Jurkat, Clone E6-1 (cell line): Measurements from ENCODE around the gene ZNF699. TPM values are rescaled to one million over a fixed set of nuclear protein-coding genes. Genes with fewer than 3 reads are reported as not detected.
"Not testable (repeated sequence)": the region's sequence is repeated elsewhere in the genome, so short reads cannot be mapped to it uniquely, and the experiment has no call there.

Source experiments
- DNase-seq: peaks from one replicate; pipeline ENCODE4 v3.0.0-alpha.2; 2011; ENCODE audit warnings: low read depth, low spot score
- H3K4me3 ChIP-seq: 2 replicates; pipeline ENCODE4 v1.5.1; 2011; ENCODE audit warnings: mild to moderate bottlenecking, low read length, control low read depth, moderate library complexity
- polyA plus RNA-seq: library from polyadenylated mRNA; unstranded; fragments of >200 nt; gene quantifications from one replicate; pipeline ENCODE4 v1.2.1, GENCODE V29; 2012; ENCODE audit warnings: missing spikeins; ENCODE audit not compliant: insufficient read length, insufficient read depth

The ZNF699 gene
- polyA plus RNA-seq, result 2.2 TPM

GRCh38 chr19:9309139-9309973 lies at the start of gene ZNF699:
ZNF699 (minus strand) TSS chr19:9309838; CDS start chr19:9305119, 4,719 bp downstream.
- peak; percentile 97 for DNase-seq
- H3K4me3 ChIP-seq, result peak within 1 kb of the TSS; percentile 93

GRCh38 chr19:9354651-9355050 lies 45.0 kb upstream of the ZNF699 start:
- H3K4me3 ChIP-seq, result no peak overlapping the region
- DNase-seq, result no peak

DNA sequence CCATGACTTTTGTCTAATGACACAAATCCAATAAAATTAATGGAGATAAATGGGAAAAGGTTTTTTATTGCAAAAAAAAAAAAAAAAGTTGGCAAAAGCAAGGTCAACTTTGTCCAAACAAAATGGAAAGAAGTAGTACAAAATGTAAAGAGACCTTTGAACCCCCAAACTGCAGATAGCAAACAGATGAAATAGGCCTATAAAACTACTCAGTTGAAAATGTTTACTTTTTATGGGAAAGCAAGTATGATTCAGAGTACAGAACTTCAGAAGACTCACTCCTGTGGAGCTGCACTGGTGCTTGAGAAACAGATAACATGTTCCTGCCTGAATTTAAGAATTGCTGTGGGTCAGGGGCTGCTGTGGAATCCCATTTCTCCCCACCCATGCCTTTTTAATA lies 43.4 kb upstream of the ZNF699 start:
- DNase-seq, result no peak
- H3K4me3 ChIP-seq, result no peak overlapping the region

DNA sequence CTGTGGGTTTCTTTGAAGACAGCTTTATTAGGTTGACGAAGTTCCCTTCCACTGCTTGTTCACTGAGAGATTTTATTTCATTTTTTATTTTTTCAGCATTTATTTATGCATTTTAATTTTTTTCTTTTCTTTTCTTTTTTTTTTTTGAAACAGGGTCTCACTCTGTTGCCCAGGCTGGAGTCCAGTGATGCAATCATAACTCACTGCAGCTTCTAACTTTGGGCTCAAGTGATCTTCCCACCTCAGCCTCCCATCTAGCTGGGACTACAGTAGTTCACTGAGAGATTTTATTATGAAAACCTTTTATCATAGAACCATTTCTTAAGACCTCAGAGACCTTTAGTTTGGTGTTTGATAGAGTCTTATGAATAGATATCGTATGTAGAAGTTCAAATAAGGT lies 42.9 kb upstream of the ZNF699 start:
- H3K4me3 ChIP-seq, result no peak overlapping the region
- no peak for DNase-seq

DNA sequence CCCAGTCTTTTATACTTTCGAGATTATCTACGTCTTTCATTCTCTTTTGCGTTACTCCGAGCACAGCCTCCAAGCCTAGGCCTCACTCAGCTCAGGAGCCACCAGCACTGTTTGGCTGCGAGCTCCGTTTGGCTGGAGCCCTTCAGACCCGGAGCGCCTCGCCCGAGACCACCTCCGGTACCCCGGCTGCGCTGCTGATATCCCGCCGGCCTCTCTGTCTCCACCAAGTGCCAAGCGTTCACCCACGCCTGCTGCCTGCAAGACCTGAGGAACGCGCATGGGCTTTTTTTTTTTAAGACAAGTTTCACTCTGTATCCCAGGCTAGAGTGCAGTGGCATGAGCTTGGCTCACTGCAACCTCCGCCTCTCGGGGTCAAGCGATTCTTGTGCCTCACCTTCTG lies 39.0 kb upstream of the ZNF699 start:
- DNase-seq, result no peak
- no peak overlapping the region for H3K4me3 ChIP-seq

GRCh38 chr19:9348253-9348652 lies 38.6 kb upstream of the ZNF699 start:
- no peak for DNase-seq
- no peak overlapping the region for H3K4me3 ChIP-seq

DNA sequence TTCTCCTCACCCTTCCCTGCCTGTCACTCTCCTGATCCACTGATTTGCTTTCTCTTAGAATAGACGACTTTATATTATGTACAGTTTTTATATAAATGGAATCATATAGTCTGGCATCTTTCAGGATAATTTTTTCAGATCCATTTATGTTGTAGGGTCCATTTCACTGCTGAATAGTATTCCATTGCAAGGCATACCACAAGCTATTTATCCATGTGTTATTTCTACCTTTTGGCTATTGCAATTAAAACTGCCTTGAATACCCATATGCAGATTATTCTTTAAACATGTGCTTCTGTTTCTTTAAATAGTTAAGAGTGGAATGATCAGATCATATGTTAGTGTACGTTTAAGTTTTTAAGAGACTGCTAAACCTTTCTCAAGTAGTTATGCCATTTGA lies 35.4 kb upstream of the ZNF699 start:
- no peak overlapping the region for H3K4me3 ChIP-seq
- no peak for DNase-seq

DNA sequence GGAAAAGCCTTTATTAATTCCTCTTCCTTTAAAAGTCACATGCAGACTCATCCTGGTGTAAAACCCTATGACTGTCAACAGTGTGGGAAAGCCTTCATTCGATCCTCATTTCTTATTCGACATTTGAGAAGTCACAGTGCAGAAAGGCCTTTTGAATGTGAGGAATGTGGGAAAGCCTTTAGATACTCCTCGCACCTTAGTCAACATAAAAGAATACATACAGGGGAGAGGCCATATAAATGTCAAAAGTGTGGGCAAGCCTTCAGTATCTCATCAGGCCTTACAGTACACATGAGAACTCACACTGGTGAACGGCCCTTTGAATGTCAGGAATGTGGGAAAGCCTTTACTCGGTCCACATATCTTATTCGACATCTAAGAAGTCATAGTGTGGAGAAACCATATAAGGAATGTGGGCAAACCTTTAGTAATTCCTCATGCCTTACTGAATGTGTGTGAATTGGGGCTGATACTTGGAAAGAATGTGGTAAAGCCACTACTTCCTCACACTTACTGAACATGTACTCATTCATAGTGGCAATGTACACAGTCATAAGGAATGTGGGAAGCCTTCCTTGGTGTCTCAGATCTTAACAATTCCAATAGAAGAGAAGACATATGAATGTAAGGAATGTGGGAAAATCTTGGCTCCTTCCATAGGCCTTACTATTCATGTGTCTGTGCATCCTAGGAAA lies 33.1 kb upstream of the ZNF699 start:
- DNase-seq, result no peak
- H3K4me3 ChIP-seq, result no peak overlapping the region

- H3K4me3 ChIP-seq, result no peak overlapping the region
- DNase-seq, result no peak
These were observed 20.4 kb upstream of the ZNF699 start for GRCh38 chr19:9329999-9330398.

- DNase-seq, result peak; percentile 6
- H3K4me3 ChIP-seq, result peak overlapping the region; percentile 77
These were observed 14.9 kb upstream of the ZNF699 start for GRCh38 chr19:9324584-9324962.

GRCh38 chr19:9323919-9324583 lies 14.4 kb upstream of the ZNF699 start, which contains the start of gene ZNF559:
ZNF559 (plus strand) TSS chr19:9324179; CDS start chr19:9338550, 14,371 bp downstream.
- peak within 1 kb of the TSS; percentile 77 for H3K4me3 ChIP-seq
- peak; percentile 93 for DNase-seq

- no peak for DNase-seq
- peak overlapping the region; percentile 77 for H3K4me3 ChIP-seq
These were observed 13.9 kb upstream of the ZNF699 start for GRCh38 chr19:9323557-9323918.

DNA sequence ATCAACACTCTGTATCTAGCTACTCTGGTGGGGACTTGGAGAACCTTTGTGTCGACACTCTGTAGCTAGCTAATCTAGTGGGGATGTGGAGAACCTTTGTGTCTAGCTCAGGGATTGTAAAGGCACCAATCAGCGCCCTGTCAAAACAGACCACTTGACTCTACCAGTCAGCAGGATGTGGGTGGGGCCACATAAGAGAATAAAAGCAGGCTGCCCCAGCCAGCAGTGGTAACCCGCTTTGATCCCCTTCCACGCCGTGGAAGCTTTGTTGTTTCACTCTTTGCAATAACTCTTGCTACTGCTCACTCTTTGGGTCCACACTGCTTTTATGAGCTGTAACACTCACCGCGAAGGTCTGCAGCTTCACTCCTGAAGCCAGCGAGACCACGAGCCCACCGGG lies 12.6 kb upstream of the ZNF699 start:
- DNase-seq, result peak; percentile 54
- not testable (repeated sequence) for H3K4me3 ChIP-seq

DNA sequence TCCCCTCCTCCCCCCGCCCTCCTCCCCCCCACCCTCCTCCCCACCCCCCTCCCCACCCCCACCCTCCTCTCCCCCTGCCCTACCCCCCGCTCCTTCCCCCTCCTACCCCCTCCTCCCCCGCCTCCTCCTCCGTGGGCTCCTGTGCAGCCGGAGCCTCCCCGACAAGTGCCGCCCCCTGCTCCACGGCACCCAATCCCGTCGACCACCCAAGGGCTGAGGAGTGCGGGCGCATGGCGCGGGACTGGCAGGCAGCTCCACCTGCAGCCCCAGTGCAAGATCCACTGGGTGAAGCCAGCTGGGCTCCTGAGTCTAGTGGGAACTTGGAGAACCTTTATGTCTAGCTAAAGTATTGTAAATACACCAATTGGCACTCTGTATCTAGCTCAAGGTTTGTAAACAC lies 12.1 kb upstream of the ZNF699 start:
- not testable (repeated sequence) for H3K4me3 ChIP-seq, DNase-seq

- no peak for DNase-seq
- H3K4me3 ChIP-seq, result no peak overlapping the region
These were observed 11.7 kb upstream of the ZNF699 start for GRCh38 chr19:9321338-9321737.

DNA sequence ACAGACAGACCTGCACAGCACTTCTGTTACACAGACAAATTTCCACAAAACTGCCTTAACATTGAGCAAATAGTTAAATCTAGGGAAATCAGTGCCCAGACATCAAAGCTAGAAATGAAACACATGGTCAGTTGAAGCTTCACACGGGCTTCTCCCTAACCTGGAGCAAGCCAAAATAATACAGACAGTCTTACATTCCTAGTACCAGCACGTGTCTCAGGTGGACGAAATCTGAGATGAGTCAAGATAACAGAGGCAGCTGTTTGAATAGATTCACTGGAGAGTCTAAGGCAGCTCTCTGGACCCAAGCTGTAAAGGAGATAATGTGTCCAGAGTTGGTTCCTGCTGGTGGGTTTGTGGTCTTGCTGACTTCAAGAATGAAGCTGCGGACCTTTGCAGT lies 4.1 kb upstream of the ZNF699 start:
- DNase-seq, result no peak

GRCh38 chr19:9309974-9310446 lies 372 bp upstream of the ZNF699 start:
- DNase-seq, result no peak

More for the DNA sequence above, 4.1 kb upstream of the ZNF699 start:
- H3K4me3 ChIP-seq, result no peak overlapping the region

GRCh38 chr19:9308091-9308770 lies 1.4 kb downstream of the ZNF699 start:
- peak overlapping the region; percentile 93; the same call in 1 of the 2 replicates for H3K4me3 ChIP-seq
- no peak for DNase-seq

More at GRCh38 chr19:9309974-9310446, 372 bp upstream of the ZNF699 start:
- peak overlapping the region; percentile 93 for H3K4me3 ChIP-seq

- DNase-seq, result no peak
- H3K4me3 ChIP-seq, result no peak overlapping the region
These were observed 3.2 kb downstream of the ZNF699 start for GRCh38 chr19:9306443-9306842.
